Measurements from ENCODE around the gene C10orf71.

DNA sequence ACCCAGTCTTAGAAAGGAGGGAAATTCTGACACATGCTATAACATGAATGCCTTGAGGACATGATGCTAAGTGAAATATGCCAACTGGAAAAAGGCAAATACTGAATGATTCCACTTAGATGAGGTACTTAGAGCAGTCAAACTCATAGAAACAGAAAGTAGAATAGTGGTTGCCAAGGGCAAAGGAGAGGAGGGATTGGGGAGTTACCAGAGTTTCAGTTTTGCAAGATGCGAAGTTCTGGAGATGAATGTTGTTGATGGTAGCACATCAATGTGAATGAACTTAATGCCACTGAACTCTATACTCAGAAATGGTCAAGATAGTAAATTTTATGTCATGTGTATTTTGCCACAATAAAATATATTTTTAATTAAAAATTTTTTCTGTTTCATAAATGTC lies 58.0 kb downstream of the C10orf71 start:
- TF ChIP-seq MYC (IDR thresholded peaks at IDR 0.05; ENCODE audit: borderline replicate concordance, low read length) (no peak), TP53 (CRISPR knock-in tag; IDR thresholded peaks at IDR 0.05) (no peak), POLR2AphosphoS2 (conservative IDR thresholded peaks at IDR 0.05; ENCODE audit: low read length) (no peak), MAFK (IDR thresholded peaks at IDR 0.05; ENCODE audit: partially characterized antibody) (no peak), TFCP2L1 (CRISPR knock-in tag; IDR thresholded peaks at IDR 0.05) (no peak), KDM5A (IDR thresholded peaks at IDR 0.05) (no peak)
- TF ChIP-seq, protein P1, sequence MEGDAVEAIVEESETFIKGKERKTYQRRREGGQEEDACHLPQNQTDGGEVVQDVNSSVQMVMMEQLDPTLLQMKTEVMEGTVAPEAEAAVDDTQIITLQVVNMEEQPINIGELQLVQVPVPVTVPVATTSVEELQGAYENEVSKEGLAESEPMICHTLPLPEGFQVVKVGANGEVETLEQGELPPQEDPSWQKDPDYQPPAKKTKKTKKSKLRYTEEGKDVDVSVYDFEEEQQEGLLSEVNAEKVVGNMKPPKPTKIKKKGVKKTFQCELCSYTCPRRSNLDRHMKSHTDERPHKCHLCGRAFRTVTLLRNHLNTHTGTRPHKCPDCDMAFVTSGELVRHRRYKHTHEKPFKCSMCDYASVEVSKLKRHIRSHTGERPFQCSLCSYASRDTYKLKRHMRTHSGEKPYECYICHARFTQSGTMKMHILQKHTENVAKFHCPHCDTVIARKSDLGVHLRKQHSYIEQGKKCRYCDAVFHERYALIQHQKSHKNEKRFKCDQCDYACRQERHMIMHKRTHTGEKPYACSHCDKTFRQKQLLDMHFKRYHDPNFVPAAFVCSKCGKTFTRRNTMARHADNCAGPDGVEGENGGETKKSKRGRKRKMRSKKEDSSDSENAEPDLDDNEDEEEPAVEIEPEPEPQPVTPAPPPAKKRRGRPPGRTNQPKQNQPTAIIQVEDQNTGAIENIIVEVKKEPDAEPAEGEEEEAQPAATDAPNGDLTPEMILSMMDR (IDR thresholded peaks at IDR 0.05), result no peak

Measured in A549 (cell line).